SIG-M5 treated with dmso at 0.1 percent for 504 hours (cell line): Measurements from ENCODE around the gene TULP4.
A peak's percentile ranks its signal among the peaks of the same experiment; 100 is the strongest.
"Not testable (repeated sequence)": the region's sequence is repeated elsewhere in the genome, so short reads cannot be mapped to it uniquely, and the experiment has no call there.

ENCODE experiments used
- DNase-seq: peaks from one replicate; lab custom pipeline; 2025; ENCODE audit not compliant: unreplicated experiment; lab: John Stamatoyannopoulos, UW

TULP4 gene

GRCh38 chr6:158552055-158552795 lies 240.0 kb downstream of the TULP4 start:
- no peak for DNase-seq

- DNase-seq, result no peak
These were observed 240.5 kb downstream of the TULP4 start for GRCh38 chr6:158552796-158553138.

- no peak for DNase-seq
These were observed 242.5 kb downstream of the TULP4 start for GRCh38 chr6:158554611-158555361.

GRCh38 chr6:158556113-158556512 lies 243.8 kb downstream of the TULP4 start:
- DNase-seq, result no peak

DNA sequence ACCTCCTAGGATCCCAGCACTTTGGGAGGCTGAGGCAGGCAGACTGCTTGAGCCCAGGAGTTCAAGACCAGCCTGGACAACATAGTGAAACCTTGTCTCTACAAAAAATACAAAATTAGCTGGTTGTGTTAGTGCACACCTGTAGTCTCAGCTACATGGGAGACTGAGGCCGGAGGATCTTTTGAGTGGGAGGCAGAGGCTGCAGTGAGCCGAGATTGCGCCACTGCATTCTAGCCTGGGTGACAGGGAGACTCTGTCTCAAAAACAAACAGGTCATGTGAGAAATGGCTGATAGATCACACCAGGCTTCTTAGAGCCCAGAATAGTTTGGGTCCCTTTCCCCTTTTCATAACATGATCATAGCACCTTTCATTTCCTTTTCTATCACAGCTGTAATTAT lies 244.8 kb downstream of the TULP4 start:
- not testable (repeated sequence) for DNase-seq

- DNase-seq, result no peak
These were observed 245.7 kb downstream of the TULP4 start for GRCh38 chr6:158557927-158558326.

DNA sequence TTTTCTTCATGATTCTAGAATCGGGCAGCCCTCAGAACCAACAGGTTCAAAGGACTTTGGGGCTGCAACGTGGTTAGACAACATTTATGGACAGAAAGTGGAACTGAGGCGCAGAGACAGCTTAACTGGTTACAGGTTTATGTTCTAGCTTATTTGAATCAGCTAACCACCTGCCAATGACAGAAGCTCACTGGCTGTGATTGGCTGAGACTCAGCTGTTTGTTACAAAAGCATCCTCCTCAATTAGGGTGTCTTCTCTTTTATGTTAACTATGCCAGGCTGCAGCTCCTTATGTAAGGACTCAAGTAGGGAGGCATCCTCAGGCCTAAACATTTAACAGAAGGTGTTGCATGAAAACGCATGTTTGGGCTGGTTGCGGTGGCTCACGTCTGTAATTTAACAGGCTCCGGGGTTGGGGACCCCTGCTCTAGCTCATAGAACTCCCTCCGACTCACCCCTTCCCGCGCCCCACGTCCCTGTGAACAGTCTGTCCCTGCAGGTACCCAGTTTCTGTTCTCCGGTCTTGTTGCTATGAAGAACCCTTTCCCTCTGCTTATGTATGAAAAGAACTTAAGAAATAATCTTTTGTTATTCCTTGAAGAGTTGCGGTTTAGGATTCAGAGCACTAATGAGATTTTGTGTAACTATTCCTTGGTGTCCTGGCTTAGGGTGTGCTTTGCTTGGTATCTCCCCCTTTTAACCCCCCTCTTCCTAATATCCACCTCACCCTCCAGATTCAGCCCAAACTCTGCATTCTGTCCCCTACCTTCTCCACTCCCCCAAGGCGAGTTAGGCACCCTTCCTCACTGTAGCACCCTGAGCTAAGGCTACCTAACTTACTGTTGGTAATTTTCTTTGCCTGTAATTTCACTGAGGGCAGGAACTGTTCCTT lies 246.4 kb downstream of the TULP4 start:
- DNase-seq, result no peak

DNA sequence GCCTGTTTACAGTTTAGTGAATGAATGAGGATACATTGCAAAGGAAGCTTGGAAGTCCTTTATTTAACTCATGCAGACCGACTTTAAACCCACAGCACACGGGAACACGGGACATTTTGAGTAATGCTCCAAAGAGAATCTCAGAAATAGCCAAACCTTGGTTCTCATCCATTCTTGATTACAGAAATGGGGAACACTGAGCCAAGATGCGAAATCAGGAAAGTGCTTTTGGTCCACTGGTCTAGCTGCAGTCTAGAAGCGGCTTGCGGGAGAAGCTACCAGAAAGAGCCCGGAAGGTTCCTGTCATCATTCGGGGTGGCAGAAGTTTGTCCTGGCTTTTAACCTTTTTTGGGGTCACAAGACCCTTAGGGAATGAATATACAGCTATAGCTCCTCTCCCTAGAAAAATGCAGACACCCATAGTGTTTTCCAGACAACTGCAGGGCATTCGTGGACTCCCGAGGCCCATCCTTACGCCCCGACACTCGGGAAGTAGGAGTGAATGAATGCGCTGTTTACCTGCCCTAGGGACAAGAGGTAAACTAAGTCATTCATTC lies 247.2 kb downstream of the TULP4 start:
- no peak for DNase-seq

DNA sequence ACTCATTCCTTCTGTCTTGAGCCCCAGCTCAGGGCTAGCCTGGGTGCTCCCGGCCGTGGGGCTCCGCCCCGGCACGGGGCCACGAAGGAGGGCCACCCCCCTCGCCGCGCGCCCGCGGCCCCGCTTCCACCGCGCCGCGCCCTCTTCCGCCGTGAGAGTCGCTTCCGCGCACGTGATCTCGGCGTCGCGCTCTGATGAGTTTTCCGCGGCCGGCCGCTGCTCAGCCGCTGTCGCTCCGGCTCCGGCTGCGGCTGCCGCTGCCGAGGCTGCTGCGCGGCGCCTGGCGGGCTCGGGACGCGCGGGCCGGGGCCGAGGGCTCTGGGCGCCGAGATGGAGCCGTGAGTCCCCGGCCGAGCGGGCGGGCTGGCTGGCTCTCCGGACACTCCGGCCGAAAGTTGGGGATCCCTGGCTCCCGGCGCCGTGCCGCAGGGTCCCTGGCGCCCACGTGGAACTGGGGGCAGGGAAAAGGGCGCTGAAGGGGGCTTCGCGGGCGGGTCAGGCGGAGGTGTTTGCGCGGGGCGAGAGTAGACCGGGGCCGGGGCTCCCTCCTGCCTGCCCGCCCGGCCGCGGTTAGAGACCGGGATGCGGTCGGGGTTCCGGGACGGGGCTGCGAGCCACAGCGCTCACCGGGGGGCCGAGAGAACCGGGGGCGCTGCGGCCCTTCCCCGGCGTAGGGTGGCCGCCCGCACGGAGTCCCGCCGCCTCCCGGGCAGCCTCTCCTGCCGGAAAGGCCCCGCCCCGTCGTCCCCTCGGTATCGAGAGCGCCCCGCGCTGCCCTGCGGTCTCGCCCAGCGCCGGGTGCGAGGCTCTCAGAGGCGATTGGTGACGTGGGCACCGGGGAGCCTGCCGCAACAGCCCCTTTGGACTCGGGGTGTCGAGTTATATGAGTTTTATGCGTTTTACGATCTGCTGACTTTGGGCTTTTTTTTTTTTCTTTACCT lies 247.9 kb downstream of the TULP4 start, which contains the start of gene TMEM181:
TSS of gene TMEM181 (plus strand) at position 197 of the 941 bp plus-strand sequence. CDS start at position 331, 134 bp downstream.
- peak; percentile 70 for DNase-seq

DNA sequence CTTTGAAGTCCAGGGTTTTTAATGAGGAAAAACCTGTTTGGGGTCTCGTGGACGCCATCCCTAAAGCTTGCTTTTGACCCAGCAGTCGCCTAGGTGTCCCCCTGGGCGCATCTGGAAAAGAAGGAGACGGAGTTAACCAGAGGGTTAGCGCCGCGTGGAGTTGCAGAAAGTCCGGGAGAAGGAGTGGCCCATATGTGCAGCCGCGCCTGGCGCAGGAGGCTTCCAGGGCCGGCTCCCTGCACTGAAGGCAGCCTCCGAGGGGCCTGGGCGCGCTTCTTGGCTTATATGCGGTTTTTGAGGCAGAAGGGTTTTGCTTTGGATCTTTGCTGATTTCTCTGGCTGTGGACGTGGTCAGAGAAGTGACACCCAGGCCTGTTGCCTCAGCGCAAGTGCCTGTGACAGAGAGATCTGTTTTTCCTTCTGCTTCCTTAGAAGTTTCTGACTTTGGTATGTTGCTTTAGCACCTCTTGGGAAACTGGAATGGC lies 248.6 kb downstream of the TULP4 start:
- peak; percentile 12 for DNase-seq
